PFSK-1 (cell line): ENCODE measurements around the gene PTGFRN.

Source experiments
- FOXP2 ChIP-seq: optimal IDR thresholded peaks from 2 replicates; pipeline ENCODE3; 2011; ENCODE audit warnings: borderline replicate concordance, control low read depth, inconsistent platforms; ENCODE audit not compliant: insufficient read depth; ENCODE audit errors: extremely low read length, extremely low read depth
- POLR2AphosphoS5 ChIP-seq: IDR thresholded peaks from 2 replicates; pipeline ENCODE4 v1.6.1; 2012; ENCODE audit warnings: low read depth, mild to moderate bottlenecking, control low read depth, low read length, moderate library complexity
- SIN3A ChIP-seq: IDR thresholded peaks from 2 replicates; pipeline ENCODE4 v1.6.1; 2012; ENCODE audit warnings: mild to moderate bottlenecking, low read length, moderate library complexity, borderline replicate concordance; ENCODE audit not compliant: insufficient read depth
- TAF1 ChIP-seq: IDR thresholded peaks from 2 replicates; pipeline ENCODE4 v1.6.1; 2012; ENCODE audit warnings: low read length, control low read depth, borderline replicate concordance; ENCODE audit not compliant: insufficient read depth
- TF ChIP-seq, protein P1 (sequence below), 2 experiments: IDR thresholded peaks; 2 replicates each; pipeline versions ENCODE4 v1.6.1 to v1.8.0; 2011 to 2012; ENCODE audit warnings: low read depth in 2 of 2, low read length in 2 of 2, control low read depth in 1 of 2, inconsistent platforms in 1 of 2, mild to moderate bottlenecking in 1 of 2, moderate library complexity in 1 of 2; ENCODE audit not compliant: insufficient read depth in 1 of 2

The PTGFRN gene

DNA sequence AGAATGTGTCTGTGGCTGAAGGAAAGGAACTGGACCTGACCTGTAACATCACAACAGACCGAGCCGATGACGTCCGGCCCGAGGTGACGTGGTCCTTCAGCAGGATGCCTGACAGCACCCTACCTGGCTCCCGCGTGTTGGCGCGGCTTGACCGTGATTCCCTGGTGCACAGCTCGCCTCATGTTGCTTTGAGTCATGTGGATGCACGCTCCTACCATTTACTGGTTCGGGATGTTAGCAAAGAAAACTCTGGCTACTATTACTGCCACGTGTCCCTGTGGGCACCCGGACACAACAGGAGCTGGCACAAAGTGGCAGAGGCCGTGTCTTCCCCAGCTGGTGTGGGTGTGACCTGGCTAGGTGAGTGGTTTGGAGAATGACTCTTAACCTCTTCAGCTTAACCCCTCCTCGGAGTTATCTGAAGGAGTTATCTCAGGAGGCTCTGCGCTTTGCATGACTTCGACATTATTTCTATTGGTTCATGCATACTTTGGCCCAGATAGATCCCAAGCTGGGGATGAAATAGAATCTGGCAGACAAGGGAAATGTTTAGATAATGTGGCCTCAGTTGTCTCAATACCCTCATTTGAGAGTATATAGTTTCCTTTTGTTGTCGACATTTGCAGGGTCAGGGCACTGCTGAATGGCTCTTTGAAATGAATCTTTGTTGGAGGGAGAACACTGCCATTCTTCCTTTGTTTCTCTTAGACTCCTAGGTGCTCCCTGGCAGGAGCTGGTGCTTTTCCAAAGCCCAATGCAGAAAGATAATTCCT, 39.7 kb downstream of the PTGFRN start:
- no peak for TF ChIP-seq POLR2AphosphoS5
- TF ChIP-seq TAF1, result no peak
- TF ChIP-seq, protein P1, sequence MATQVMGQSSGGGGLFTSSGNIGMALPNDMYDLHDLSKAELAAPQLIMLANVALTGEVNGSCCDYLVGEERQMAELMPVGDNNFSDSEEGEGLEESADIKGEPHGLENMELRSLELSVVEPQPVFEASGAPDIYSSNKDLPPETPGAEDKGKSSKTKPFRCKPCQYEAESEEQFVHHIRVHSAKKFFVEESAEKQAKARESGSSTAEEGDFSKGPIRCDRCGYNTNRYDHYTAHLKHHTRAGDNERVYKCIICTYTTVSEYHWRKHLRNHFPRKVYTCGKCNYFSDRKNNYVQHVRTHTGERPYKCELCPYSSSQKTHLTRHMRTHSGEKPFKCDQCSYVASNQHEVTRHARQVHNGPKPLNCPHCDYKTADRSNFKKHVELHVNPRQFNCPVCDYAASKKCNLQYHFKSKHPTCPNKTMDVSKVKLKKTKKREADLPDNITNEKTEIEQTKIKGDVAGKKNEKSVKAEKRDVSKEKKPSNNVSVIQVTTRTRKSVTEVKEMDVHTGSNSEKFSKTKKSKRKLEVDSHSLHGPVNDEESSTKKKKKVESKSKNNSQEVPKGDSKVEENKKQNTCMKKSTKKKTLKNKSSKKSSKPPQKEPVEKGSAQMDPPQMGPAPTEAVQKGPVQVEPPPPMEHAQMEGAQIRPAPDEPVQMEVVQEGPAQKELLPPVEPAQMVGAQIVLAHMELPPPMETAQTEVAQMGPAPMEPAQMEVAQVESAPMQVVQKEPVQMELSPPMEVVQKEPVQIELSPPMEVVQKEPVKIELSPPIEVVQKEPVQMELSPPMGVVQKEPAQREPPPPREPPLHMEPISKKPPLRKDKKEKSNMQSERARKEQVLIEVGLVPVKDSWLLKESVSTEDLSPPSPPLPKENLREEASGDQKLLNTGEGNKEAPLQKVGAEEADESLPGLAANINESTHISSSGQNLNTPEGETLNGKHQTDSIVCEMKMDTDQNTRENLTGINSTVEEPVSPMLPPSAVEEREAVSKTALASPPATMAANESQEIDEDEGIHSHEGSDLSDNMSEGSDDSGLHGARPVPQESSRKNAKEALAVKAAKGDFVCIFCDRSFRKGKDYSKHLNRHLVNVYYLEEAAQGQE (IDR thresholded peaks at IDR 0.05; ENCODE audit: insufficient read depth in 1 of 2, low read depth in 2 of 2, low read length in 2 of 2), result no peak
- no peak for TF ChIP-seq SIN3A
- no peak for TF ChIP-seq FOXP2

DNA sequence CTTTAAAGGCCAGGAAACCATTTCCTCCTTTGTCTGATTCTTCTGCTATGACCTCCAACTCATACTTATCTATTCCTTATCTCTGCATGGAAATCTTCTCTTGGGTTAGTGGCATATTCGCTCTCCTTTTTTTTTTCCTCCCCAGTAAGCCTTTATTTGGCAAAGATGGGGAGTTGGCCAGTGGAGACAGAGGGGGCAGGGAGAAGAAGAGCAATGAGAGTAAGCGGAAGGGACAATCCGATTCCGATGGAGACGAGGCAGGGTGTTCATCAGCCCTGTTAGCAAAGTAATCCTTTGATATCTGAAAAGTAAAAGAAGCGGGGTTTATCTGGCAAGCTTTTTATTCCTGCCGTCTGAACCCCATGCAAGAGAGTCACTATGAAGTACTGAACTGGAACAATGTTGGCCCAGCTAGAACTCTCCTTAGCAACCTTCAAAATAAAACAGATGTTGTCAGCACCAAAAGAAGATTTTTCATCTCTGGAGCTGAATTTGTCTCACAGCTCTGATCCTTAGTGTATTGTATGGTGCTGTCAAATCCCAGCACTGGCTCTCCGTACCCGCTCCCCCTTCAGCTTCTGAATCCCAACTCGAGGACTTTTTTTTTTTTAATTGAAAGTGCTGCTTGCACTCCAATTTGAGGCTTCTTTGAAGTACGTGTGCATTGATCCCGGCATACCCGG, 40.9 kb downstream of the PTGFRN start:
- TF ChIP-seq FOXP2 (no peak), TAF1 (no peak), SIN3A (no peak), POLR2AphosphoS5 (no peak)
- TF ChIP-seq, protein P1 (IDR thresholded peaks at IDR 0.05; ENCODE audit: insufficient read depth in 1 of 2, low read depth in 2 of 2, low read length in 2 of 2), result no peak

DNA sequence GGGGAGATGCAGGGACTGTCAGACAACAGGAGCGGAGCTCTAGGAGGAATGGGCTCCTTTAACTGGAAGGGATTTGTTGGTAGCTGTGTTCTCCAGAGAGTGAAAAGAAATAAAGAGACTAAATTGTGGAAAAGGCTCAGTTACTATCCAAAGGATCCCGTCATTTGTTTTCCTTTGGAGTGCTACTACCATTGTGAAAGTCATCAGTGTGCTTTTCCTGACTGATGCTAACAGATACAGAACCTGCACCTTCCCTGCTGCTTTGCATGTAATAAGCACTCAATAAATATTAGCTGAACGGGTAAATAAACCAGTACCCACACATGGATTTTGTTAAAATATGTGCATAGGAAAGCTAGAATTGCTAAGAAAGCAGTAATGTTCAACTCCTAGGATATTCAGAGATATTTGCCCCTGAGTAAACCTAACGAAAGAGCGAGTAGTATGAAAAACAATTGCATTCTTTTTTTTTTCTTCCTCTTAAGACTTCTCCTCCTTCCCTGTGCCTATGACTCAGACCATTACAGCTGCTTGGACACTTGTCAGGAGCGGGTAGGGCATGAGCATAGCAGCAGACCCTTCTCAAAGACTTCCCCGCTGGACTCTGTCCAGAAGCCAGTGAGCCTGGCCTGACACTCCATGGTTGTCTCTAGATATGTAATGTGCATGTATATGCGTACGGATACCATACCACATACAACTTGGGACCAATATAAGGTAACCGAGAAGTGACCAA, 41.7 kb downstream of the PTGFRN start:
- TF ChIP-seq POLR2AphosphoS5 (no peak), SIN3A (no peak), TAF1 (no peak), FOXP2 (no peak)
- TF ChIP-seq, protein P1 (IDR thresholded peaks at IDR 0.05; ENCODE audit: insufficient read depth in 1 of 2, low read depth in 2 of 2, low read length in 2 of 2), result no peak

DNA sequence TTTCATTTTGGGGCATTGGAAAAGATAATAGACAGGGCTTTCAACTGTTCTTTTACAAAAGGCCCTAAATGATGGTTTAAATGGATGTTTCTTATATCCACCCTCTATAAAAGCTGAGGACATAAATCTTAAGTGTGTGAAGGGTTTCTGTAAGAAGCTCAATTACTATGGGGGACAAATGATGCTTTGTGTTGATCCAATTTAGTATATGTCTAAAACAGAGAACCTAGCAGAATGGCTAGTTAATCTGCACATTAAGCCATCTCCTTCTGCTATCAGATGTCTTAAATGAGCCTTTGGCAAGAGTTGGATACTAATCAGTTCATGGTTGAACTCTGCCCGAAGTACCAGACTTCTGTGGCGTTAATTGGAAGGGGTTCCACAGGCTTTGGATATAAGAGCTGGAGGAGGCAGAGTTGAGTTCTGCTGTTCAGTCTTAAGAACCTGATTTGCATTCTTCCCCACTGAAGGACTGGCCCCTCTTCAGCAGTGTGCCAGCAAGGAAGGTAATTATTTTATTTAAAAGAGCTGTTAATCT, 43.1 kb downstream of the PTGFRN start:
- TF ChIP-seq SIN3A (no peak), POLR2AphosphoS5 (no peak), TAF1 (no peak), FOXP2 (no peak)
- TF ChIP-seq, protein P1 (IDR thresholded peaks at IDR 0.05; ENCODE audit: insufficient read depth in 1 of 2, low read depth in 2 of 2, low read length in 2 of 2), result no peak
